GM21825 (cell line): ENCODE data around the gene TBCD.

ENCODE experiments used
- ATAC-seq: cut with Tn5 transposase; IDR thresholded peaks from one replicate; pipeline ENCODE4 v1.9.1; 2021; ENCODE audit warnings: mild to moderate bottlenecking, moderate library complexity; ENCODE audit not compliant: unreplicated experiment

TBCD gene

DNA sequence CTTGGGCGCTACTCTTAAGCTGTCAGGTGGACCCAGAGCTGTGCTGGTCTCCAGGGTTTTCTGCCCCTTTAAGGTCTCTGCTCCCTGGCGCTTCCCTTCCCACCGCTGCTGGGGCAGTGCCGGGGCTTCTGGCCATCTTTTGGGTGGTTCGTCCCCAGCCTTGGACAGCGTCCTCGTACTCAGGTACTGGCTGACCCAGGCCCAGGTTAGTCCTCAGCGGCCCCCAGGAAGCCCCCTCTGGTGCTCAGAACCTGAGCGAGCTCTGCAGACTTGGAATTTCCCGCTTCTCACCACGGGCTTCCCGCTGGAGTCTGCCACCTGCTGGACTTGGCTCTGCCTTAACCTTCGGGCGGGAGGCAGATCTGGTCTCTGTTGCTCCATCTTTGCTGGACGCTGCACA, 182.0 kb downstream of the TBCD start:
- ATAC-seq = no peak

DNA sequence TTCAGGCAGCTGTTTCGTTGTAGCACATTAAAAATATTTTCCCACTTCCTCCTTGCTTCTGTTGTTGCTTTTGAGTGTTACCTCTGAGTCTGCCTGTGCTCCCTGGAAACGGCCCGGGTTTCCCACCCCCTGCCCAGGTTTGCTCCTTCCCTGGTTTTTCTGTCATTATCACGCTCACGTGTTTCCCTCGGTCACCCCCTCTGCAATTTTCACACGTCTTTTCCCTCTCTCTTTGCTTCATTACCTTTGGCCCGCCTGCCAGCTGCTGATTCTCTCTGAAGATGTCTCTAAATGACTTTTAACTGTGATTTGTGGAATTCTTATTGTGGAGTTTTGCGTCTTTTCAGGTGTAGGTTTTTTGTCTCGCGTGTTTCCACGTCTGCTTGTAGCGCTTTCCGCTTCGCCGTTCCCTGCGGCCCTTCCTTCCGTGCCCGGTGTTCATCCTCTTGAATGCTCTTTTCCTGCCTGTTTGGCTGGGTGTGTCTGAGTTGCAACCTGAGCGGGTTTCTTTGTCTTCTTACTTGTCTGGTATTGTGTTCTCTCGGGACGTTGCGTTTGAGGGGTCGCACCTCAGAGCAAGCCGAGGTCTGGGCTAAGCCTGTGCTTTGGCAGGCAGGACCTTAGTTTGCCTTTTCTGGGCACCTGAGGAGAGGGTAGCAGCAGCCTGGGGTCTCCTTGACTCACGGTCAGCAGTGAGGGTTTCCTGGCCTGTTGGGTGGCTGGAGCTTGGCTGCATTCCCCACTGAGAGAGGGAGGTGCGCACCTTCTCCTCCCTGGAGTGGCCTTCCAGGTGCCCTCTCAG, 184.3 kb downstream of the TBCD start:
- no peak for ATAC-seq

DNA sequence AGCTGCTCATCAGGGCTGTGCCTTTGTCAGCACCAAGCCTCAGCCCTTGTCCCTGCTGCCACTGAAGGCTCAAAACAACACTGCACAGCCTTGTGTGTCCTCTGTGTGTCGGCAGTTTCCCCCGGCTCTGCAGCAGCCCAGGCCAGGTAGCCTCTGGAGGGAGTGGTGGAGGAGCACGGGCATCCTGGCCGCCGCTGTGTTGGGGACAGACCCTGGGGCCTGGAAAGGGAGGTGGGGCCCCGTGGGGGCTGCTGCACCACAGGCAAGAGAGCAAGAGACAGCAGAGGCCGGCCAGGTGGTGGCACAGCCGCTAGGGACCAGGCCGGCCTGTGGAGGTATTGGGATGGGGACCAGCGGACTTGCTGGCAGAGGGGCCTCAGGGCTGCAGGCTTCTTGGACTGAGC, 184.9 kb downstream of the TBCD start:
- ATAC-seq = no peak

DNA sequence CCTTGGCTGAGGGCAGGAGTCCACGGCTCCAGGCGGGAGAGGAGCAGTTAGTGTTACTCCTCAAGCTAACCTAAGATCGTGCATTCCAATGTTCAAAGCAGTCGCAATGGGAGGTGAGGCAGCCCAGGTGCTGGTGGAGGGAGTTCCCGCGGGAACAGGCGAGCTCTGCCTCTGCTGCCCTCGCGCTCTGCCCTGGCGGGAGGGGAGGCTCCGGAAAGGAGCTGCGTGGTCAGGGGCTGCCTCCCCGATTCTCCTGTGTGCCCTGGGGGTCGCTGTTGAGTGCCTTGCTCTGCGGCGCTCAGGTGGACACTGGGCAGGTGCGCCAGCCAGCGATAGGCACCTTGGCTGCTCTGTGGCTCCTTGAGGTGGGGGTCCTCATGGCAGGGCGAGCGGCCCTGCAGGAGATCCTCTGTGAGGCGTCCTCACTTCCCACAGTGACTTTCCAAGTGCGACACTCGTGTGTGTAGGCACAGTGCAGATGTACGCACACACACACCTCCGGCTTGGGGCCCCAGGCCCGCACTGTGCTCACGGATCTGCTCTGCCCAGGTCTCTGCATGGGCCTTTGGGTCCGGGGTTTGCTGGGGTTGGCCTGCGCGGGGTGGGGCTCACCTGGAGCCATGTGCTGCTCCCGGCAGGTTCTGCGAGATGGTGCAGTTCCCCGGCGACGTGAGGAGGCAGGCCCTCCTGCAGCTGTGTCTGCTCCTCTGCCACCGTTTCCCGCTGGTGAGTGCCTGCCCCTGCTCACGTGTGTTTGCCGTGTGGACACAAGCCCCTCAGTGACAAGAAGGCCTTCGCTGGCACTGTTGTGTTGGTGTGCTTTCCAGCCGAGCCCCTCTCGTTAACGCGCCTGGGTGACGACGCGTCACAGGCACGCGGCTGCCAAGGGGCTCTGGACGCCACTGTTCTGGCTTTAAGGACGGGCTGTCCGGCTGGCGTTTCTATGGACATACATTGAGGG, 185.8 kb downstream of the TBCD start:
- ATAC-seq = no peak

DNA sequence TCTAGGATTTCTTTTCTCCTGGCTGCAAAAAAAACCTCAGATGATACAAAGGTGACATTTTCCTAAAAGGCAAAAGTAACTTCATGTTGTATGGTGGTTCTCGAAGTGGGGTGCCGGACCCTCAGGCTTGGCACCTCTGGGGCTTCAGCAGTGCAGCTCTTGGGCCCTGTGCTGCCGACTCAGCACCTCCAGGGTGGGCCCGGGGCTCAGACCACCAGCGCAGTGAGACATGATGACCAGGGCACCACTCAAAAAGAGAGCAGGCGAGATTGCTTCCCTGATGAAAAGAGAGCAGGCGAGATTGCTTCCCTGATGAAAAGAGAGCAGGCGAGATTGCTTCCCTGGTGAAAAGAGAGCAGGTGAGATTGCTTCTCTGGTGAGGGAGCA, 186.6 kb downstream of the TBCD start:
- ATAC-seq = no peak

DNA sequence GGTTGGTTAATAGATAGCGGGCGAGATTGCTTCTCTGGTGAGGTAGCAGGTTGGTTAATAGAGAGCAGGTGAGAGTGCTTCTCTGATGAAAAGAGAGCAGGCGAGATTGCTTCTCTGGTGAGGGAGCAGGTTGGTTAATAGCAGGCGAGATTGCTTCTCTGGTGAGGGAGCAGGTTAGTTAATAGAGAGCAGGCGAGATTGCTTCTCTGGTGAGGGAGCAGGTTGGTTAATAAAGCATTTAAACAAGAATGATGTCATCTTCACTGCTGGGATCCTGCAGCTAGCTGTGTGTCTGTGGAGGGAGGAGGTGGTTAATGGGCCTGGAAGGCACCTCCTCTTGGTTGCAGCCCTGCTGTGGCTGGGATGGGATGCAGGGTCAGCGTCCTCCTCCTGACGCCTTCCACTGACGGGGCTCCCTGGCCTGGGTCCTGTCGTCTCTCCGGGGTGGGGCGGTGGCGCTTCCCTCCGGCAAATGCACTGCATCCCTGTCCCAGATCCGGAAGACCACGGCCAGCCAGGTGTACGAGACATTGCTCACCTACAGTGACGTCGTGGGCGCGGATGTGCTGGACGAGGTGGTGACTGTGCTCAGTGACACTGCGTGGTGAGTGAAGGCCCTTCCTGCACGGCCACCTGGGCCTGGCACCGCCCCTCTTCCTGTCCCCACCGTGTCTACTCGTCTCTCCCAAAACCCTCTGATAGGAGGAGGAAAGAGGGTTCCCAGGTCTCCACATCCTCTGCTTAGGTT, 187.2 kb downstream of the TBCD start:
- ATAC-seq = no peak

DNA sequence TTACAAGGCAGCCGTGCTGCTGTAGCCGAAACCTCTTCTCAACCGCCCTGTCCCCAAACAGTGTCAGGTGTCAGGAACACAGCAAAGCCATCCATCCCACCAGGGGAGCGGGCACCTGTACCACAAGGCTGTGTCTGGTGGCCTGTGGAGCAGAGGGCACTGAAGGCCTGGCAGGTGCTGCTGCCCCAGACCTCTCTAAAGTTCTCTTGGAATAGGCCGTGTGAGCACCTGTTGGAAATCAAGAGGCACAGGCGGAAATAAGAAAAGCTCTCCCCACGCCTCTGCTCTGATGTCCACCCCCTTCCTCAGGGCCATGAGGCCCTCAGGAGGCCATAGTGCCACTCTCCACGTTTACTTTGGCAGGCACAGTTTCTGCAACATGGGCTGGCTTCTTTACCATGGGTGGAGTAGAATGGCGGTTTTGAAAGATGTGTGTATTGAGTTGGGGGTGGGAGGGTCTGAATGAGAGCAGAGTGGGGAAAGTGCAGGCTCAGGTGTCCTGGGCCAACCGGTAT, 187.8 kb downstream of the TBCD start:
- ATAC-seq = no peak

DNA sequence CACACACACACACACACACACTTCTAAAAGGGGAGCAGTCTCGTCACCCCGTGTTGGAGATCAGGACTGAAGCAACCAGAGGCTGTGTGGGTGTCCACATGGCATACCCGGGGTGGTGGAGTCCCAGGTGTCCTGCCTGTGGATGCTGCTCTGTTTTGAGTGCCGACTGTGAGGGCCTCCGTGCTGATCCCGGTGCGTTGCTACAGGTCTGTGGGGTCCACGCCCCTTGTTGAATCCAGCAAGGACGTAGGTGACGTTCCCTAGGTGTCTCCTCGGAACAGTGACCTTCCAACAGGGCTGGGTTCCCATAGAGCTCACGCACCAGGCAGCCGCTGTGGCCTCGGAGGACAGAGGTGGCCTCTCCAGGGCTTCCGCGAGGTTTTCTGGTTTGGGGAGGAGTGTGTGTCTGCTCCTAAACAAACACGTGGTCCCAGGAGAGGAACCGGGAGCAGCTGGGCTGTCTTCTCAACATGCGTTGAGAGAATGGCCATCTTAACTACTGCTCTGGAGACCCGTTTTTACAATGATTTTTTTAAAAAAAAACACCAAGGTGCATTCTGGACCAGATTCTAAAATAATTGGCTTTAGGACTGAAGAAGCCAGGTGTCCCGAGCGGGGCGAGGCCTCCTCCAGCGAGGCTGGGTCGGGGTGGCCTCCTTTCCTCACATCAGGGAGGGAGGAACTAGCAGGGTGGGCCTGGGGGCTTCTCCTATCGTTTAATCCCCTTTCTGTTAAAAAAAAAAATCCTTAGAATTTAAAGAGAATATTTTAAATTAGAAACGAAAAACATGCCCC, 188.6 kb downstream of the TBCD start:
- no peak for ATAC-seq

DNA sequence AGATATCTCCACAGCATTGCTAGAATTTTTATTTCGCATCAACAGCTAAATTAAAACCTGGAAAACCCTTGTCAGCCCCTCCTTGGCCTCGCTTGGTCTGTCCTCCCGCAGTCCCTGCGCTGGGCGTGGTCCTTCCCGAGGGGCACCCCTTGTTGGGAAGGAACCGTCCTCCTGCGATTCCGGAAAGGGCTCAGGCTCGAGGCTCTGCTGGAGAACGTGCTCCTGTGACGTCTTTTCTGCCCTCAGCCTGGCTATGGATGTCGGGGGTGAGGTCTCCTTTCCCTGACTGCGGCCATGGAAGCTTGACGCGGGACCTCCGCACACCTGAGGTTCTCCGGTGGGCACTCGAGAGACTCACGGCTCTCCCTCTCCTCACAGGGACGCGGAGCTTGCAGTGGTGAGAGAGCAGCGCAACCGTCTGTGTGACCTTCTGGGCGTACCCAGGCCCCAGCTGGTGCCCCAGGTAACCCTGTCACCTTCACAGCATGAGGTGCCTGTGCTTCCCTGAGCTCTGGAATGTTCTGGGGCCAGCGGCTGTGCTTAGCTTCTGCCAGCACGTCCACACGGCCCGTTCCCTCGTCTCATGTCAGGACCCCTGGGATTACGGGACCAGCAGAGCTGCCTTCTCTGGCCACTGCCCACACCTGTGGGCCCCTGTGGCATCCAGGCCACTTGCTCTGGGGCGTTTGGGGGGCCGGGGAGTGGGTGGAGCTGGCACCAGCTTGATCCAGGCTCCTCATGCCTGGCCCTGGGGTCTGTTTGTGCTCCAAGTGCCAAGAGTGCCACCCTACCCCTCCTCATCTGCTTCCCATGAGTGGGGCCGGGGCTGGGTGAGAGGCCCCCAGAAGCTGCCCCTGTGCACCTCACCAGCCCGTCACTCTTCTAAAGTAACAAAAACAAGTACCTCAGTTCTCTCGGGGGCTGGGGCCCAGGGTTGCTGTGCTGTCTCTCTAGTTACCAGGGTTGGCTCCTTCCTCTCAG, 189.4 kb downstream of the TBCD start:
- ATAC-seq = no peak

DNA sequence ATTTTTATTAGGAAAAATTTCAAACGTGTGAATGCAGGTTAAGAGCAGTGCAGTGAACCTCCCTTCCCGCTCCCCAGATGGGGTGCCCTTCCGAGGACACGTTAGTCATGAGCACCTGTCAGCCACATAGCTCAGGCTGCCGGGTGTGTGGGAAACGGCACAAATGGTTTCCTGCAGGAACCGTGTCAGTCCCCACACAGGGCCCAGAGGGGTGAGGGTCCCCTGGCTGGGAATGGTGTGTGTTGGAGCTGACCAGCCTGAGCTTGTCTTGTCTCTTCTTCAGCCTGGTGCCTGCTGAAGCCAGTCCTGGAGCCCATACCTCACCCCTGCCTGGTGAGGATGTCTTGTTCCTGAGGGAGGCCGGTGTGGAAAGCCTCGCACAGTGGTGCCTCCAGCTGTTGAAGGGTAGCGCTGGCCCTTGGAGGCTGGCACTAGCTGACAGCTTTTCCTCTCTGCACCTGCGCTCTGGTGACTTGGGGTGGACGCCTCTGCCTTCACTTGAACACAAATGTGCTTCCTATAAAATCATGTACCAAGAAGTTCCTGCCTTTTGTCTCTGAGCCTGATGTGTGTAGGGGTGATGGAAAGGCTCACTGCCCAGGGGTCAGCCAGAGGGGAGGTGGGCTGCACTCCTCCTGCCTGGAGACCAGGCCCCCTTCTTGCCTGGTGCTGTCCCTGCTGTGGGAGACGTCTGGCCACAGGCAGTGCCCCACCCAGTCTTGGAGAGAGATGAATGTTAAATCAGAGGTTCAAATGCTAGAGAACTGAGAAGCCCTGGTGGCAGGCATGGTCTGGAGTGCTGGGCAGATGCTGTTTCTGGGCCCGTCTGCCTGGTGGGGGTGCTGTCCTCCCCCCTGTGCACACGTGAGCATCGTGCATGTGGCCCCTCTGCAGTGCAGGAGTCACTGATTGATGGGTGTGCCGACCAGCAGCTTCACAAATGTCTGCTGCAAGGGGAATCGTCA, 190.6 kb downstream of the TBCD start:
- no peak for ATAC-seq

DNA sequence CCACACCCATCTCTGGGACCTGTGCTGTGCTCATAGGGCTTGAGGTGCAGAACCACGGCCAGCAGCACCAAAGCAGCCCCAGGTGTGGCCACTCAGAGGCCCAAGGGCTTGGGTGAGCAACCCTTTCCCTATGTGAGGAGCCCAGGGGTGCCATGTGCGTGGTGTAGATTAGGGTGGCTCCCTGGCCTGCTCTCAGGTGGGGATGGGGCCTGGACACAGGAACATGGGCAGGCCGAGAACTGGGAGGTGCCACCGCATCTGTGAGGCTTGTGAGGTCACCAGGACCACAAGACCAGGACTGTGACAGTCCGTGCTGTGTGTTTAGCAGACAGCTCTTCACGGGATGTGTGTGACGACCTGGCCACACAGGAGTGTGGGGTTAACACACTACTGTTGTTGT, 191.5 kb downstream of the TBCD start:
- no peak for ATAC-seq

DNA sequence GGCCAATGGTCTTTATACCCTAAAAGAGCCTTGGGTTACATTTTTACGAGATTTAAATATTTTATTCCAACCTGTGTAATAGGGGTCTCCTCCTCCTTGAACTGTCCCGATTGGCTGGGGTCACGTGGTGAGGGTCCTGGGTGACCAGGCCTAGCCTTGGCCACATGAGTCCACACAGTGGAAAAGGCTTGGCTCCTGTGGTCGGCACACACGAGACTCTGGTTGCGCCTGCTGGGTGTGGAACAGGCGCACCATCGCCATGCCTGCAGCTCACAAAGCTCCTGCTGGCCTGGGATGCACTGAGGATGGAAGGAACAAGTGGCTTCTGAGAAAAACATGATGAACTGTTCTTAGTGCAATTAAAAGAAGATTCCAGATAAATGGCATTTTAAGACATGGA, 191.9 kb downstream of the TBCD start:
- ATAC-seq = no peak

DNA sequence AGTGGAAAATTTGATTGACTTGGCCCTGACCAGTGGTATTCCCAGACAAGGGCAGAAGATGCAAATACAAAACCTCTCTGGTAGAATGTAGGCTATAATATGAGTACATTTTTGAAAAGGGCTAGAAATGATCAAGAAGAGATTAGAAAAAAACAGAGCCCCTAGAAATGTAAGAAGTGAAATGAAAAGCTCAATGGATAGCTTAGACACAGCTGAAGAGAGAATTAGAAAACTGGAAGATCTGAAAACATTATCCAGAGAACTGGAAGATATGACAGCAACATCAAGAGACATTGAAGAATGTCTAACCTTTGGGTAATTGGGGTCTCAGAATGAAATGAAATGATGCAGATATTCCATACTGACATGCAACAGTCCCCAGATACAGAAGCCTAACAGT, 193.1 kb downstream of the TBCD start:
- no peak for ATAC-seq

DNA sequence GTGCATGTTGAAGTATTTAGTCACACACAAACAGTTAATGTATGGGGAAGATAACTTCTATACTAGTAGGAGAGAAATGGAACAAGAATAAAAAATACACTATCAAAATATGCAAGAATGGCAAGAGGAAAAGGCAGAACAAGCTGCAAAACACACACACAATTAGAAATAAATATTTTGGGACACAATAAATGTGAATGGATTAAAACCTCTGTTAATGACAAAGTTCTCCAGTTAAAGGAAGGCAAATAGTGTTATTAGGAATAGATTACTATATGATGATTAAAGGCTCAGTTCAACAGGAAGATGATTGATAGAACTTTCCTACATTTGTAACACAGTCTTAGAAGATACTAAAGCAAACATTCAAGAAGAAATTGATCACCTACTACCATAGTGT, 194.2 kb downstream of the TBCD start:
- no peak for ATAC-seq

DNA sequence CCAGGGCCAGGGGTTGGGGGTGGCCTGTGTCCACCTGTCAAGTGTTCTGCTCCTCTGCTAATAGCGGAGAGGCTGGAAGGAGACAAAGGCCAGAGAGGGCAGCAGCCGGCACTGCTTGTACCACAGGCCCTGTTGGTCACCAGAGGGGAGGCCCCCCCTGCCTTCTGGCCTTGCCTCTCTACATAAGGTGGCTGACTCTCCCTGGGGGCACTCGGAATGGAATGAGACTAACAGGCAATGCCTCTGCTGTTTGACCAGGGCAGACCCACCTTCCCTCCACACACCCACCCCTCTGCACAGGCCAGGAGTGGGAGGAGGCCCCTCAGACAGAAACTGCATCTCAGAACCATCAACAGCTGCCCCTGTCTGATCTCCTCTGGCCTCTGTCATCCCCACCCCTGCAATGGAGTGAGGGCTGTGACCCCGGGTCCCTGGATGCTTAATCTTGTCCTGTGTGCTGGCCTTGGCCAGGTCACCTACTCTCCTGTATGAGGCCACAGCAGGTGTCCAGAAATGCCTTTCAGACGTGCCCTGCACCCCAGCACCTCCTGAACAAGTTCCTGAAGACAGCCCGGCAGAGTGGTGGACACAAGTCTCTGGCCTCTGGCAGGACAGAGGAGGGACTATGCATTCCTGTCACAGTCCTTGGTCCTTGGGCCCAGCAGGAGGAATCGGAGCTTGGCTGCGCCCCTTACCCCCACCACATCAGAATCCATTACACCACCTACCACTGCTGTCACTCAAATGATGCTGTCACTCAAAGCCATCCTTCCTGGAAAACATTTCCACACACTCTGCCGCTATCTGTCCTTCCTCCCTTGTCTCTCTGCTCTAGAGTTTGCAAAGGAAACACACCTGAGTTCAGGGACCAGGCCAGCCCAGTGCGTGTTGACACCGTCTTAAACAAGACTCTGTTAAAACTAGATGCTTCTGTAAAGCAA, 195.5 kb downstream of the TBCD start:
- ATAC-seq = no peak

DNA sequence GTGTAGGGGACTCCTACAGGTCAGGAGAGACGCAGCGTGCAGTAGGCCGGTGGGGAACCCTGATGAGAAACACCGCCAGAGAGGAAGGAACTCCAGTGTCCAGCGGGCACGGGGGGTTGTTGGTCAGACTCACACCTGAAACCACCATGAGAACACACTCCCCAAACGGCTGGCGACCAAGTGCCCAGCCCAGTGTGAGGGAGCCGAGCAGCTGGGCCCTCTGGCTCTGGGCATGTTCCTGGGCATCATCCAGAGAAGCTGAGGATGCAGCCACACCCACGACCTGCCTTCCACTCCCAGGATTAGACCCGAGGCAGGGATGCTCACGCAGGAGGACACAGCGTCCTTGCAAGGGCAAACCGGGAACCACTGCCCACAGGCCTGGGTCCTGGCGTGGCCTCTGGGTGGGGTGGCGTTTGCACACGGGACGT, 196.2 kb downstream of the TBCD start:
- no peak for ATAC-seq

DNA sequence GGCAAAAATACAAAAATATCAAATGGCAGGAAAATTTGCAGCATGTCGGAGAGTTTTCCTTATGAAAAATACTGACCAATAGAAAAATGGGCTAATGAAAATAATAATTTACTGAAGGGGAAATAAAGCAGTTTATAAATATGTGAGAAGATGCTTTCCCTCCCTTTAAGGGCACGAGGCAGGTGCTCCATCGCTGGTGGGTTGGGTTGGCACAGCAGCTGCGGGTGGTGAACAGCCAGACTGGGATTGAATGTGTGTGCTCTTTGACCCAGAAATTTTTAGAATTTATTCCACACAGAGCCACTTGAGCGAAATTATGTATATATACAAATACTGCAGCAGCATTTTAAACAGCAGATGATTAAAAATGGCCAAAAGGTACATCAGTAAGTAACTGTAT, 197.1 kb downstream of the TBCD start:
- no peak for ATAC-seq
